Vagina (tissue), 2 donors: ENCODE results near the gene CASQ2.

ENCODE experiments used
- POLR2A ChIP-seq, 2 donors: fragments of 450-650 bp; IDR thresholded peaks; one replicate each; pipeline ENCODE4 v1.6.1; 2017; ENCODE audit warnings: antibody characterized with exemption in 2 of 2, mild to moderate bottlenecking in 2 of 2, moderate library complexity in 2 of 2
- TF ChIP-seq, protein P1 (sequence below), 3 experiments: fragments of 450-650 bp in 2 of 3; fragments of 200-600 bp in 1 of 3; sonication (generic) in 1 of 3; IDR thresholded peaks; one replicate each; pipeline ENCODE4 v1.5.1; 2017 to 2019; ENCODE audit warnings: antibody characterized with exemption in 3 of 3, mild to moderate bottlenecking in 2 of 3, moderate library complexity in 2 of 3

GRCh38 chr1:115790846-115791245 lies 22.3 kb upstream of the CASQ2 start:
- TF ChIP-seq, protein P1, sequence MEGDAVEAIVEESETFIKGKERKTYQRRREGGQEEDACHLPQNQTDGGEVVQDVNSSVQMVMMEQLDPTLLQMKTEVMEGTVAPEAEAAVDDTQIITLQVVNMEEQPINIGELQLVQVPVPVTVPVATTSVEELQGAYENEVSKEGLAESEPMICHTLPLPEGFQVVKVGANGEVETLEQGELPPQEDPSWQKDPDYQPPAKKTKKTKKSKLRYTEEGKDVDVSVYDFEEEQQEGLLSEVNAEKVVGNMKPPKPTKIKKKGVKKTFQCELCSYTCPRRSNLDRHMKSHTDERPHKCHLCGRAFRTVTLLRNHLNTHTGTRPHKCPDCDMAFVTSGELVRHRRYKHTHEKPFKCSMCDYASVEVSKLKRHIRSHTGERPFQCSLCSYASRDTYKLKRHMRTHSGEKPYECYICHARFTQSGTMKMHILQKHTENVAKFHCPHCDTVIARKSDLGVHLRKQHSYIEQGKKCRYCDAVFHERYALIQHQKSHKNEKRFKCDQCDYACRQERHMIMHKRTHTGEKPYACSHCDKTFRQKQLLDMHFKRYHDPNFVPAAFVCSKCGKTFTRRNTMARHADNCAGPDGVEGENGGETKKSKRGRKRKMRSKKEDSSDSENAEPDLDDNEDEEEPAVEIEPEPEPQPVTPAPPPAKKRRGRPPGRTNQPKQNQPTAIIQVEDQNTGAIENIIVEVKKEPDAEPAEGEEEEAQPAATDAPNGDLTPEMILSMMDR (IDR thresholded peaks at IDR 0.05), result no peak
- no peak for TF ChIP-seq POLR2A (IDR thresholded peaks at IDR 0.05)
